PFSK-1 (cell line): ENCODE results near the gene ZRANB1.

Experiments
- FOXP2 ChIP-seq: optimal IDR thresholded peaks from 2 replicates; pipeline ENCODE3; 2011; ENCODE audit warnings: borderline replicate concordance, control low read depth, inconsistent platforms; ENCODE audit not compliant: insufficient read depth; ENCODE audit errors: extremely low read length, extremely low read depth
- POLR2AphosphoS5 ChIP-seq: IDR thresholded peaks from 2 replicates; pipeline ENCODE4 v1.6.1; 2012; ENCODE audit warnings: low read depth, mild to moderate bottlenecking, control low read depth, low read length, moderate library complexity
- SIN3A ChIP-seq: IDR thresholded peaks from 2 replicates; pipeline ENCODE4 v1.6.1; 2012; ENCODE audit warnings: mild to moderate bottlenecking, low read length, moderate library complexity, borderline replicate concordance; ENCODE audit not compliant: insufficient read depth
- TAF1 ChIP-seq: IDR thresholded peaks from 2 replicates; pipeline ENCODE4 v1.6.1; 2012; ENCODE audit warnings: low read length, control low read depth, borderline replicate concordance; ENCODE audit not compliant: insufficient read depth
- TF ChIP-seq, protein P1 (sequence below), 2 experiments: IDR thresholded peaks; 2 replicates each; pipeline versions ENCODE4 v1.6.1 to v1.8.0; 2011 to 2012; ENCODE audit warnings: low read depth in 2 of 2, low read length in 2 of 2, control low read depth in 1 of 2, inconsistent platforms in 1 of 2, mild to moderate bottlenecking in 1 of 2, moderate library complexity in 1 of 2; ENCODE audit not compliant: insufficient read depth in 1 of 2

The ZRANB1 gene

GRCh38 chr10:124975977-124976514 is 34.1 kb downstream of the ZRANB1 start:
- no peak for TF ChIP-seq TAF1
- TF ChIP-seq, protein P1, sequence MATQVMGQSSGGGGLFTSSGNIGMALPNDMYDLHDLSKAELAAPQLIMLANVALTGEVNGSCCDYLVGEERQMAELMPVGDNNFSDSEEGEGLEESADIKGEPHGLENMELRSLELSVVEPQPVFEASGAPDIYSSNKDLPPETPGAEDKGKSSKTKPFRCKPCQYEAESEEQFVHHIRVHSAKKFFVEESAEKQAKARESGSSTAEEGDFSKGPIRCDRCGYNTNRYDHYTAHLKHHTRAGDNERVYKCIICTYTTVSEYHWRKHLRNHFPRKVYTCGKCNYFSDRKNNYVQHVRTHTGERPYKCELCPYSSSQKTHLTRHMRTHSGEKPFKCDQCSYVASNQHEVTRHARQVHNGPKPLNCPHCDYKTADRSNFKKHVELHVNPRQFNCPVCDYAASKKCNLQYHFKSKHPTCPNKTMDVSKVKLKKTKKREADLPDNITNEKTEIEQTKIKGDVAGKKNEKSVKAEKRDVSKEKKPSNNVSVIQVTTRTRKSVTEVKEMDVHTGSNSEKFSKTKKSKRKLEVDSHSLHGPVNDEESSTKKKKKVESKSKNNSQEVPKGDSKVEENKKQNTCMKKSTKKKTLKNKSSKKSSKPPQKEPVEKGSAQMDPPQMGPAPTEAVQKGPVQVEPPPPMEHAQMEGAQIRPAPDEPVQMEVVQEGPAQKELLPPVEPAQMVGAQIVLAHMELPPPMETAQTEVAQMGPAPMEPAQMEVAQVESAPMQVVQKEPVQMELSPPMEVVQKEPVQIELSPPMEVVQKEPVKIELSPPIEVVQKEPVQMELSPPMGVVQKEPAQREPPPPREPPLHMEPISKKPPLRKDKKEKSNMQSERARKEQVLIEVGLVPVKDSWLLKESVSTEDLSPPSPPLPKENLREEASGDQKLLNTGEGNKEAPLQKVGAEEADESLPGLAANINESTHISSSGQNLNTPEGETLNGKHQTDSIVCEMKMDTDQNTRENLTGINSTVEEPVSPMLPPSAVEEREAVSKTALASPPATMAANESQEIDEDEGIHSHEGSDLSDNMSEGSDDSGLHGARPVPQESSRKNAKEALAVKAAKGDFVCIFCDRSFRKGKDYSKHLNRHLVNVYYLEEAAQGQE (IDR thresholded peaks at IDR 0.05; ENCODE audit: insufficient read depth in 1 of 2, low read depth in 2 of 2, low read length in 2 of 2), result no peak
- TF ChIP-seq SIN3A, result no peak
- no peak for TF ChIP-seq POLR2AphosphoS5
- no peak for TF ChIP-seq FOXP2

GRCh38 chr10:124977161-124977560 is 35.2 kb downstream of the ZRANB1 start:
- no peak for TF ChIP-seq SIN3A
- TF ChIP-seq TAF1, result no peak
- TF ChIP-seq, protein P1 (IDR thresholded peaks at IDR 0.05; ENCODE audit: insufficient read depth in 1 of 2, low read depth in 2 of 2, low read length in 2 of 2), result no peak
- no peak for TF ChIP-seq POLR2AphosphoS5
- TF ChIP-seq FOXP2, result no peak

- no peak for TF ChIP-seq FOXP2
- TF ChIP-seq, protein P1 (IDR thresholded peaks at IDR 0.05; ENCODE audit: insufficient read depth in 1 of 2, low read depth in 2 of 2, low read length in 2 of 2), result no peak
- no peak for TF ChIP-seq TAF1
- TF ChIP-seq POLR2AphosphoS5, result no peak
- no peak for TF ChIP-seq SIN3A
Measured at GRCh38 chr10:124977648-124978375, 35.9 kb downstream of the ZRANB1 start.

GRCh38 chr10:124978376-124978725 is 36.4 kb downstream of the ZRANB1 start:
- TF ChIP-seq, protein P1 (IDR thresholded peaks at IDR 0.05; ENCODE audit: insufficient read depth in 1 of 2, low read depth in 2 of 2, low read length in 2 of 2), result no peak
- TF ChIP-seq POLR2AphosphoS5, result no peak
- no peak for TF ChIP-seq TAF1
- TF ChIP-seq FOXP2, result no peak
- no peak for TF ChIP-seq SIN3A

GRCh38 chr10:124983321-124983720 is 41.4 kb downstream of the ZRANB1 start:
- TF ChIP-seq SIN3A (no peak), POLR2AphosphoS5 (no peak), TAF1 (no peak), FOXP2 (no peak)
- TF ChIP-seq, protein P1 (IDR thresholded peaks at IDR 0.05; ENCODE audit: insufficient read depth in 1 of 2, low read depth in 2 of 2, low read length in 2 of 2), result no peak
